K562 (cell line): ENCODE results near the gene METTL2A. TPM values are rescaled to one million over a fixed set of nuclear protein-coding genes. Genes with fewer than 3 reads are reported as not detected.

Experiments
- ASH1L ChIP-seq: fragments of 450-650 bp; IDR thresholded peaks from 2 replicates; pipeline ENCODE4 v1.6.1; 2018; ENCODE audit warnings: borderline replicate concordance, mild to moderate bottlenecking, low read depth; ENCODE audit not compliant: partially characterized antibody
- ATF7 ChIP-seq: fragments of 450-650 bp; IDR thresholded peaks from 2 replicates; pipeline ENCODE4 v1.7.1; 2014; ENCODE audit warnings: mild to moderate bottlenecking, moderate library complexity
- BRF2 ChIP-seq: IDR thresholded peaks from 3 replicates; pipeline ENCODE4 v1.6.1; 2011; ENCODE audit warnings: borderline replicate concordance, mild to moderate bottlenecking; ENCODE audit not compliant: insufficient read length, insufficient read depth
- CCNT2 ChIP-seq: IDR thresholded peaks from 2 replicates; pipeline ENCODE4 v1.6.1; 2011; ENCODE audit warnings: borderline replicate concordance, low read depth, mild to moderate bottlenecking, moderate library complexity, mixed read lengths, low read length; ENCODE audit not compliant: insufficient read length; ENCODE audit errors: extremely low read depth
- DDX20 ChIP-seq: fragments of 450-650 bp; IDR thresholded peaks from 2 replicates; pipeline ENCODE4 v1.6.1; 2016; ENCODE audit warnings: missing genetic modification characterization, low read depth, mild to moderate bottlenecking, missing compliant biosample characterization, moderate library complexity
- DLX4 ChIP-seq: fragments of 250-450 bp; sonication (Bioruptor Pico); IDR thresholded peaks from 2 replicates; pipeline ENCODE4 v1.6.1; 2021; ENCODE audit warnings: mild to moderate bottlenecking
- E2F8 ChIP-seq: fragments of 450-650 bp; IDR thresholded peaks from 2 replicates; pipeline ENCODE4 v1.7.1; 2018; ENCODE audit warnings: mild to moderate bottlenecking, low read depth; ENCODE audit not compliant: partially characterized antibody
- FOXP4 ChIP-seq: sonication (generic); formaldehyde crosslinking; IDR thresholded peaks from 2 replicates; pipeline ENCODE4 v1.8.0; 2022; ENCODE audit warnings: mild to moderate bottlenecking, missing genetic modification reagents, borderline replicate concordance
- HMG20A ChIP-seq: fragments of 450-650 bp; formaldehyde crosslinking; conservative IDR thresholded peaks from 2 replicates; pipeline ENCODE4 v1.4.0; 2020; ENCODE audit warnings: mild to moderate bottlenecking, mixed read lengths
- HNRNPK ChIP-seq: fragments of 200-400 bp; formaldehyde crosslinking; IDR thresholded peaks from one replicate; pipeline ENCODE4 v1.6.1; 2018; ENCODE audit warnings: mild to moderate bottlenecking, low read depth, low read length; ENCODE audit not compliant: poor library complexity, severe bottlenecking
- MTF1 ChIP-seq: fragments of 250-450 bp; sonication (Bioruptor Pico); IDR thresholded peaks from 2 replicates; pipeline ENCODE4 v1.9.0; 2021; ENCODE audit warnings: moderate library complexity, mild to moderate bottlenecking, inconsistent platforms, borderline replicate concordance
- MXI1 ChIP-seq: IDR thresholded peaks from 2 replicates; pipeline ENCODE4 v1.6.1; 2011; ENCODE audit warnings: low read depth, mild to moderate bottlenecking, improper control_type of control experiment, low read length
- PYGO2 ChIP-seq: fragments of 450-650 bp; IDR thresholded peaks from 2 replicates; pipeline ENCODE4 v1.6.1; 2016; ENCODE audit warnings: mild to moderate bottlenecking, missing genetic modification characterization, moderate library complexity, missing compliant biosample characterization
- RCOR1 ChIP-seq, 2 experiments: IDR thresholded peaks; 2 replicates each; pipeline ENCODE4 v1.6.1; 2012; ENCODE audit warnings: low read depth in 2 of 2, low read length in 2 of 2, borderline replicate concordance in 1 of 2, improper control_type of control experiment in 1 of 2
- UBTF ChIP-seq, 2 experiments: IDR thresholded peaks; 2 replicates each; pipeline ENCODE4 v1.6.1; 2012; ENCODE audit warnings: improper control_type of control experiment in 2 of 2, low read depth in 2 of 2, low read length in 2 of 2, borderline replicate concordance in 1 of 2
- ZEB2 ChIP-seq: fragments of 450-650 bp; IDR thresholded peaks from 2 replicates; pipeline ENCODE4 v1.6.1; 2016
- ZNF140 ChIP-seq: fragments of 250-450 bp; sonication (Bioruptor Pico); IDR thresholded peaks from 2 replicates; pipeline ENCODE4 v1.8.0; 2021; ENCODE audit warnings: moderate library complexity, mild to moderate bottlenecking, inconsistent platforms
- ZNF444 ChIP-seq: fragments of 250-450 bp; sonication (Bioruptor Pico); IDR thresholded peaks from 2 replicates; pipeline ENCODE4 v1.4.0; 2020; ENCODE audit warnings: mild to moderate bottlenecking, moderate library complexity
- polyA plus RNA-seq, 8 experiments: library from polyadenylated mRNA; depleted of rRNA in 4 of 8; stranded (reverse) in 5 of 8; unstranded in 3 of 8; fragments of >200 nt; fragmentation: Nextera tagmentation in 2 of 8; fragmentation: Illumina TruSeq in 1 of 8; extraction: Ambion mirVana in 2 of 8; extraction: Trizol in 1 of 8; gene quantifications; 2 replicates each; pipeline versions ENCODE4 v1.2.1 to v1.2.3, GENCODE V29; 2011 to 2014; ENCODE audit warnings: inconsistent platforms in 1 of 8, missing spikeins in 1 of 8
- total RNA-seq, 7 experiments: library from RNA; depleted of rRNA in 6 of 7; stranded (reverse); fragments of >200 nt in 6 of 7; fragmentation: Illumina TruSeq in 2 of 7; extraction: Trizol in 2 of 7; gene quantifications; 2 replicates each; pipeline versions ENCODE4 v1.2.1 to v1.2.3, GENCODE V29; 2011 to 2021; ENCODE audit warnings: low replicate concordance in 1 of 7

METTL2A gene
- total and polyA plus RNA-seq, 9 of the 15 experiments (the other 6 are each of a cell fraction or from before 2014, with no cell fraction given): 21.0 to 52.5 (median 33.2) TPM

- no peak for TF ChIP-seq FOXP4 (CRISPR knock-in tag)
- TF ChIP-seq CCNT2: peak; percentile 27
- peak; percentile 23 for TF ChIP-seq HNRNPK
- no peak for TF ChIP-seq PYGO2 (tag)
- TF ChIP-seq ZEB2: no peak
- TF ChIP-seq ASH1L: no peak
- TF ChIP-seq HMG20A (CRISPR knock-in tag): no peak
- TF ChIP-seq E2F8: no peak
- TF ChIP-seq ZNF444: no peak
- TF ChIP-seq RCOR1 (IDR thresholded peaks at IDR 0.05; ENCODE audit: borderline replicate concordance in 1 of 2, low read depth in 2 of 2, low read length in 2 of 2): no peak
- TF ChIP-seq MXI1: no peak
- no peak for TF ChIP-seq MTF1 (CRISPR knock-in tag)
- TF ChIP-seq ATF7: no peak
- peak in 1 of 2 experiments; percentile 63; a peak in 1 of 4 replicates for TF ChIP-seq UBTF (IDR thresholded peaks at IDR 0.05; ENCODE audit: borderline replicate concordance in 1 of 2, low read depth in 2 of 2, low read length in 2 of 2)
- no peak for TF ChIP-seq ZNF140
- TF ChIP-seq DLX4 (CRISPR knock-in tag): no peak
- no peak for TF ChIP-seq BRF2
- TF ChIP-seq DDX20 (tag): no peak
These were observed 54.8 kb downstream of the METTL2A start, which contains the start of gene TLK2 (continued) for GRCh38 chr17:62478424-62478879.
